Measurements from ENCODE around the gene IRGQ.

DNA sequence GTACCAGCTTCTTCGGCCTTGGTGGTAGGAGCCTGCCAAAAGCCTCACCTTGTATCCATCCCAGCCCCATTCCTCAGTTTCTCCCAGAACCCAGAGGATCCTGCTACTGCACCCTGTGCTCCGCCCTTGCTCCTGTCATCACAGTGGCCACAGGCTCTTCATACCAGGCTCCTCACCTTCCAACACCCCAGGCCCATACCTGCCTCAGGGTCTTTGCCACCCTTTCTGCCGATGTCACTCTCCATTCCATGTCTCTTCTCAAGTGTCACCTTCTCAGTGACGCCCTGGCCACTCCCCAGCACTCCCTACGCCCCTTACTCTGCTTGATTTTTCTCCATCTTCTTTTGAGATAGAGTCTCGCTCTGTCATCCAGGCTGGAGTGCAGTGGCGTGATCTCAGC lies 13.9 kb upstream of the IRGQ start:
- TF ChIP-seq ZNF274 (IDR thresholded peaks at IDR 0.05; ENCODE audit: low read depth, low read length) (no peak), SUZ12 (IDR thresholded peaks at IDR 0.05; ENCODE audit: extremely low read depth, insufficient read depth, insufficient read length) (no peak), YY1 (IDR thresholded peaks at IDR 0.05; ENCODE audit: insufficient read depth, insufficient read length) (no peak)

All from NT2/D1 (cell line).